ENCODE measurements around the gene STK38.
"Not testable (repeated sequence)": the region's sequence is repeated elsewhere in the genome, so short reads cannot be mapped to it uniquely, and the experiment has no call there.

DNA sequence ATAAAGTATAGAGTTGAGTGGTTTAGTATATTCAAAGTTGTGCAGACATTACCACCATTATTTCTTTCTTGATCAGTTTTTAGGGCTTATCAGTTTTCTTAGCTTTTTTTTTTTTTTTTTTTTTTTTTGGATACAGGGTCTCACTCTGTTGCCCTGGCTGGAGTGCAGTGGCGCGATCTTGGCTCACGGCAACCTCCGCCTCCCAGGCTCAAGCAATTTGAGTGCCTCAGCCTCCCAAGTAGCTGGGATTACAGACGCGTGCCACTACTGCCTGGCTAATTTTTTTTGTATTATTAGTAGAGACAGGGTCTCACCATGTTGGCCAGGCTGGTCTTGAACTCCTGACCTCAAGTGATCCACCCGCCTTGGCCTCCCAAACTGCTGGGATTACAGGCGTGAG lies 94.4 kb downstream of the STK38 start:
- TF ChIP-seq, protein P1, sequence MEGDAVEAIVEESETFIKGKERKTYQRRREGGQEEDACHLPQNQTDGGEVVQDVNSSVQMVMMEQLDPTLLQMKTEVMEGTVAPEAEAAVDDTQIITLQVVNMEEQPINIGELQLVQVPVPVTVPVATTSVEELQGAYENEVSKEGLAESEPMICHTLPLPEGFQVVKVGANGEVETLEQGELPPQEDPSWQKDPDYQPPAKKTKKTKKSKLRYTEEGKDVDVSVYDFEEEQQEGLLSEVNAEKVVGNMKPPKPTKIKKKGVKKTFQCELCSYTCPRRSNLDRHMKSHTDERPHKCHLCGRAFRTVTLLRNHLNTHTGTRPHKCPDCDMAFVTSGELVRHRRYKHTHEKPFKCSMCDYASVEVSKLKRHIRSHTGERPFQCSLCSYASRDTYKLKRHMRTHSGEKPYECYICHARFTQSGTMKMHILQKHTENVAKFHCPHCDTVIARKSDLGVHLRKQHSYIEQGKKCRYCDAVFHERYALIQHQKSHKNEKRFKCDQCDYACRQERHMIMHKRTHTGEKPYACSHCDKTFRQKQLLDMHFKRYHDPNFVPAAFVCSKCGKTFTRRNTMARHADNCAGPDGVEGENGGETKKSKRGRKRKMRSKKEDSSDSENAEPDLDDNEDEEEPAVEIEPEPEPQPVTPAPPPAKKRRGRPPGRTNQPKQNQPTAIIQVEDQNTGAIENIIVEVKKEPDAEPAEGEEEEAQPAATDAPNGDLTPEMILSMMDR (IDR thresholded peaks at IDR 0.05): not testable (repeated sequence)
- TF ChIP-seq TP53 (CRISPR knock-in tag; IDR thresholded peaks at IDR 0.05); NR3C1 (CRISPR knock-in tag; conservative IDR thresholded peaks at IDR 0.05; ENCODE audit: low read depth); ZNF263 (CRISPR knock-in tag; IDR thresholded peaks at IDR 0.05; ENCODE audit: low read depth): not testable (repeated sequence)
- TF ChIP-seq, protein P2, sequence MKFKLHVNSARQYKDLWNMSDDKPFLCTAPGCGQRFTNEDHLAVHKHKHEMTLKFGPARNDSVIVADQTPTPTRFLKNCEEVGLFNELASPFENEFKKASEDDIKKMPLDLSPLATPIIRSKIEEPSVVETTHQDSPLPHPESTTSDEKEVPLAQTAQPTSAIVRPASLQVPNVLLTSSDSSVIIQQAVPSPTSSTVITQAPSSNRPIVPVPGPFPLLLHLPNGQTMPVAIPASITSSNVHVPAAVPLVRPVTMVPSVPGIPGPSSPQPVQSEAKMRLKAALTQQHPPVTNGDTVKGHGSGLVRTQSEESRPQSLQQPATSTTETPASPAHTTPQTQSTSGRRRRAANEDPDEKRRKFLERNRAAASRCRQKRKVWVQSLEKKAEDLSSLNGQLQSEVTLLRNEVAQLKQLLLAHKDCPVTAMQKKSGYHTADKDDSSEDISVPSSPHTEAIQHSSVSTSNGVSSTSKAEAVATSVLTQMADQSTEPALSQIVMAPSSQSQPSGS (CRISPR knock-in tag; IDR thresholded peaks at IDR 0.05; ENCODE audit: borderline replicate concordance, low read depth): not testable (repeated sequence)
- TF ChIP-seq, protein P3, sequence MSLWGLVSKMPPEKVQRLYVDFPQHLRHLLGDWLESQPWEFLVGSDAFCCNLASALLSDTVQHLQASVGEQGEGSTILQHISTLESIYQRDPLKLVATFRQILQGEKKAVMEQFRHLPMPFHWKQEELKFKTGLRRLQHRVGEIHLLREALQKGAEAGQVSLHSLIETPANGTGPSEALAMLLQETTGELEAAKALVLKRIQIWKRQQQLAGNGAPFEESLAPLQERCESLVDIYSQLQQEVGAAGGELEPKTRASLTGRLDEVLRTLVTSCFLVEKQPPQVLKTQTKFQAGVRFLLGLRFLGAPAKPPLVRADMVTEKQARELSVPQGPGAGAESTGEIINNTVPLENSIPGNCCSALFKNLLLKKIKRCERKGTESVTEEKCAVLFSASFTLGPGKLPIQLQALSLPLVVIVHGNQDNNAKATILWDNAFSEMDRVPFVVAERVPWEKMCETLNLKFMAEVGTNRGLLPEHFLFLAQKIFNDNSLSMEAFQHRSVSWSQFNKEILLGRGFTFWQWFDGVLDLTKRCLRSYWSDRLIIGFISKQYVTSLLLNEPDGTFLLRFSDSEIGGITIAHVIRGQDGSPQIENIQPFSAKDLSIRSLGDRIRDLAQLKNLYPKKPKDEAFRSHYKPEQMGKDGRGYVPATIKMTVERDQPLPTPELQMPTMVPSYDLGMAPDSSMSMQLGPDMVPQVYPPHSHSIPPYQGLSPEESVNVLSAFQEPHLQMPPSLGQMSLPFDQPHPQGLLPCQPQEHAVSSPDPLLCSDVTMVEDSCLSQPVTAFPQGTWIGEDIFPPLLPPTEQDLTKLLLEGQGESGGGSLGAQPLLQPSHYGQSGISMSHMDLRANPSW (CRISPR knock-in tag; conservative IDR thresholded peaks at IDR 0.05; ENCODE audit: low read depth): not testable (repeated sequence)
- TF ChIP-seq, protein P4, sequence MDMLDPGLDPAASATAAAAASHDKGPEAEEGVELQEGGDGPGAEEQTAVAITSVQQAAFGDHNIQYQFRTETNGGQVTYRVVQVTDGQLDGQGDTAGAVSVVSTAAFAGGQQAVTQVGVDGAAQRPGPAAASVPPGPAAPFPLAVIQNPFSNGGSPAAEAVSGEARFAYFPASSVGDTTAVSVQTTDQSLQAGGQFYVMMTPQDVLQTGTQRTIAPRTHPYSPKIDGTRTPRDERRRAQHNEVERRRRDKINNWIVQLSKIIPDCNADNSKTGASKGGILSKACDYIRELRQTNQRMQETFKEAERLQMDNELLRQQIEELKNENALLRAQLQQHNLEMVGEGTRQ (CRISPR knock-in tag; IDR thresholded peaks at IDR 0.05): not testable (repeated sequence)
